GM12878 (cell line): ENCODE results near the gene CR1. TPM values are rescaled to one million over a fixed set of nuclear protein-coding genes. Genes with fewer than 3 reads are reported as not detected.

Experiments
- ATAC-seq: fragments of 200-7000 bp; cut with Tn5 transposase; 3 replicates; pipeline ENCODE4 v1.9.1; 2020; ENCODE audit warnings: mild to moderate bottlenecking, moderate library complexity
- BruUV-seq: library from RNA; stranded (reverse); fragments of 400-500 nt; replicated peaks from 2 replicates; lab custom pipeline; 2021; lab: Mats Ljungman, UMichigan
- CTCF ChIA-PET: fragments of 300-600 bp; sonication (Branson Sonifier 250); formaldehyde crosslinking; extraction: SDS; loops from one replicate; lab custom pipeline; 2021; ENCODE audit warnings: inconsistent platforms; lab: Yijun Ruan, JAX
- POLR2A ChIA-PET: fragments of 350-600 bp; formaldehyde crosslinking; extraction: SDS; loops from one replicate; lab custom pipeline; 2021; ENCODE audit warnings: inconsistent platforms; lab: Charles Lee
- RAD21 ChIA-PET: fragments of 300-600 bp; sonication (Branson Sonifier 250); formaldehyde crosslinking; loops from one replicate; lab custom pipeline; 2023; ENCODE audit warnings: antibody characterized with exemption; ENCODE audit not compliant: unreplicated experiment; lab: Charles Lee
- SMC1A ChIA-PET: fragments of 300-600 bp; sonication (Branson Sonifier 250); formaldehyde crosslinking; loops from one replicate; lab custom pipeline; 2023; ENCODE audit not compliant: unreplicated experiment, uncharacterized antibody; lab: Charles Lee
- DNase-seq: peaks from one replicate; pipeline ENCODE4 v3.0.0-alpha.2; 2011; ENCODE audit warnings: low read depth, low spot score
- FAIRE-seq: peaks from 3 replicates; lab custom pipeline; 2011; peaks lifted over from hg19 to GRCh38; lab: Jason Lieb, UNC
- H2AFZ ChIP-seq: 2 replicates; pipeline ENCODE4 v1.6.0; 2011; ENCODE audit warnings: low read depth, low read length, control low read depth; ENCODE audit not compliant: control insufficient read depth
- H3K27ac ChIP-seq: 2 replicates; pipeline ENCODE4 v1.5.1; 2011; ENCODE audit warnings: control low read depth; ENCODE audit not compliant: control insufficient read depth, insufficient read depth
- H3K27me3 ChIP-seq, 2 experiments: replicated peaks in 1 of 2; 2 replicates each; pipeline versions ENCODE4 v1.6.0 to v1.6.1; 2011; ENCODE audit warnings: low read length in 1 of 2; ENCODE audit not compliant: control insufficient read depth in 2 of 2, insufficient read depth in 2 of 2
- H3K36me3 ChIP-seq, 2 experiments: 2 replicates each; pipeline ENCODE4 v1.5.1; 2011; ENCODE audit warnings: low read length in 1 of 2; ENCODE audit not compliant: control insufficient read depth in 2 of 2, insufficient read depth in 2 of 2
- H3K4me1 ChIP-seq: 2 replicates; pipeline ENCODE4 v1.6.1; 2011; ENCODE audit warnings: mild to moderate bottlenecking, low read length, moderate library complexity, mixed read lengths; ENCODE audit not compliant: control insufficient read depth, insufficient read depth
- H3K4me2 ChIP-seq: 2 replicates; pipeline ENCODE4 v1.6.0; 2011; ENCODE audit warnings: control low read depth; ENCODE audit not compliant: control insufficient read depth, insufficient read depth
- H3K4me3 ChIP-seq: fragments of 200-600 bp; sonication (generic); 2 replicates; pipeline ENCODE4 v1.5.1; 2016
- H3K79me2 ChIP-seq: 2 replicates; pipeline ENCODE4 v1.6.0; 2011; ENCODE audit warnings: low read length; ENCODE audit not compliant: control insufficient read depth, insufficient read depth
- H3K9ac ChIP-seq: 2 replicates; pipeline ENCODE4 v1.8.0; 2011; ENCODE audit warnings: low read length, control low read depth, mixed read lengths; ENCODE audit not compliant: control insufficient read depth, insufficient read depth
- H3K9me3 ChIP-seq: replicated peaks from 3 replicates; pipeline ENCODE4 v1.5.1; 2011; ENCODE audit warnings: mild to moderate bottlenecking, low read length; ENCODE audit not compliant: control insufficient read depth, insufficient read depth
- H4K20me1 ChIP-seq: 2 replicates; pipeline ENCODE4 v1.6.0; 2011; ENCODE audit not compliant: control insufficient read depth, insufficient read depth
- CREM ChIP-seq: IDR thresholded peaks from 2 replicates; pipeline ENCODE4 v1.6.1; 2014; ENCODE audit warnings: antibody characterized with exemption, low read depth
- FOXM1 ChIP-seq: IDR thresholded peaks from 2 replicates; pipeline ENCODE4 v1.6.1; 2012; ENCODE audit warnings: low read depth, mild to moderate bottlenecking, inconsistent platforms, low read length, moderate library complexity
- JUND ChIP-seq: IDR thresholded peaks from 2 replicates; pipeline ENCODE4 v1.6.1; 2012; ENCODE audit warnings: low read depth, mild to moderate bottlenecking, low read length, improper control_type of control experiment, moderate library complexity
- MAX ChIP-seq: IDR thresholded peaks from 2 replicates; pipeline ENCODE4 v1.6.1; 2012; ENCODE audit warnings: low read depth, low read length, improper control_type of control experiment
- MEF2A ChIP-seq: IDR thresholded peaks from 2 replicates; pipeline ENCODE4 v1.6.1; 2011; ENCODE audit warnings: low read depth, mild to moderate bottlenecking, low read length, moderate library complexity; ENCODE audit not compliant: insufficient read depth
- MEF2B ChIP-seq: fragments of 450-650 bp; IDR thresholded peaks from 2 replicates; pipeline ENCODE4 v1.6.1; 2018; ENCODE audit warnings: mild to moderate bottlenecking, moderate library complexity; ENCODE audit not compliant: partially characterized antibody, poor library complexity, severe bottlenecking
- MYC ChIP-seq: IDR thresholded peaks from 2 replicates; pipeline ENCODE4 v1.6.1; 2011; ENCODE audit warnings: mild to moderate bottlenecking, low read length, moderate library complexity, inconsistent platforms; ENCODE audit not compliant: insufficient read depth, insufficient replicate concordance, insufficient read length, severe bottlenecking
- NR2C2 ChIP-seq: IDR thresholded peaks from 2 replicates; pipeline ENCODE4 v1.6.1; 2011; ENCODE audit warnings: borderline replicate concordance, low read depth; ENCODE audit not compliant: control insufficient read depth, insufficient read length
- PBX3 ChIP-seq: IDR thresholded peaks from 2 replicates; pipeline ENCODE4 v1.6.1; 2011; ENCODE audit warnings: mild to moderate bottlenecking, low read depth, low read length, moderate library complexity; ENCODE audit not compliant: insufficient replicate concordance
- PKNOX1 ChIP-seq: fragments of 450-650 bp; IDR thresholded peaks from 2 replicates; pipeline ENCODE4 v1.6.1; 2016; ENCODE audit warnings: mild to moderate bottlenecking
- RUNX3 ChIP-seq: IDR thresholded peaks from 2 replicates; pipeline ENCODE4 v1.6.1; 2012; ENCODE audit warnings: low read length, inconsistent platforms
- SP1 ChIP-seq: IDR thresholded peaks from one replicate; pipeline ENCODE4 v1.6.1; 2011; ENCODE audit warnings: low read depth, low read length
- ZNF384 ChIP-seq: IDR thresholded peaks from 2 replicates; pipeline ENCODE4 v1.6.1; 2012; ENCODE audit warnings: low read depth, mild to moderate bottlenecking, low read length, improper control_type of control experiment, borderline replicate concordance
- WGBS: methylation state at CpG from one replicate; pipeline ENCODE4 v1.1.6; 2016; ENCODE audit warnings: low lambda C conversion rate; ENCODE audit not compliant: insufficient replicate concordance, insufficient coverage; ENCODE audit errors: missing lambda C conversion rate; 5-methylcytosine and 5-hydroxymethylcytosine counted together
- in situ Hi-C: fragments of 300-500 bp; cut with MboI; formaldehyde crosslinking; loops from 9 replicates; pipeline ENCODE4 v1.14.3; 2018; ENCODE audit warnings: mixed read lengths
- intact Hi-C: fragments of 100-400 bp; cut with micrococcal nuclease; formaldehyde crosslinking; loops from one replicate; pipeline ENCODE4 v1.14.2; 2022; ENCODE audit not compliant: unreplicated experiment
- polyA plus RNA-seq, 11 experiments: library from polyadenylated mRNA; depleted of rRNA in 4 of 11; unstranded in 6 of 11; stranded (reverse) in 5 of 11; fragments of >200 nt; fragmentation: Nextera tagmentation in 4 of 11; fragmentation: Illumina TruSeq in 1 of 11; extraction: Ambion mirVana in 4 of 11; extraction: Trizol in 1 of 11; gene quantifications; 1 replicate in 1 of 11; 2 replicates in 10 of 11; pipeline versions ENCODE4 v1.2.1 to v1.2.3, GENCODE V29; 2011 to 2016; ENCODE audit warnings: inconsistent platforms in 2 of 11, missing spikeins in 2 of 11, low read depth in 1 of 11
- total RNA-seq, 4 experiments: library from RNA; depleted of rRNA in 3 of 4; stranded (reverse); fragments of >200 nt in 3 of 4; fragmentation: Illumina TruSeq in 1 of 4; extraction: Trizol in 1 of 4; gene quantifications; 2 replicates each; pipeline versions ENCODE4 v1.2.1 to v1.2.3, GENCODE V29; 2013 to 2021
- TF ChIP-seq, protein P1 (sequence below): IDR thresholded peaks from 2 replicates; pipeline ENCODE4 v1.6.1; 2011; ENCODE audit warnings: borderline replicate concordance, low read depth, mild to moderate bottlenecking, moderate library complexity, mixed read lengths, low read length; ENCODE audit not compliant: insufficient read depth; ENCODE audit errors: extremely low read length

Gene CR1
- total and polyA plus RNA-seq, 10 of the 15 experiments (the other 5 are each of a cell fraction or from before 2014, with no cell fraction given), result 0.30 to 8.0 (median 4.3) TPM

- TF ChIP-seq SP1, result no peak
- TF ChIP-seq NR2C2, result no peak
- TF ChIP-seq MYC, result no peak
- TF ChIP-seq, all 136 proteins: peak for 0
Measured at GRCh38 chr1:207669528-207670009, 173.6 kb downstream of the CR1 start (continued).

- no peaks in the 10 kb centered on the region for H4K20me1 ChIP-seq
- peaks cover 5% of the 10 kb centered on the region for H3K4me1 ChIP-seq
- H3K4me3 ChIP-seq, result no peak overlapping the region
- H3K36me3 ChIP-seq, result no peaks in the 10 kb centered on the region
- peak; percentile 19 for DNase-seq
- H3K9me3 ChIP-seq, result no peaks in the 10 kb centered on the region
- ChIA-PET RAD21 (no interaction called here), POLR2A (no interaction called here), CTCF (no interaction called here), SMC1A (no interaction called here)
- H3K27ac ChIP-seq, result no peak overlapping the region
- peak; percentile 66 for FAIRE-seq
- intact Hi-C loops (loop anchor here (10.0 kb wide), 1 partner anchor 95 kb away; no protein-coding TSS in a partner anchor), in situ Hi-C loops (no loop called here)
- H3K9ac ChIP-seq, result no peak overlapping the region
- peak; percentile 23 for ATAC-seq
- 2% methylated on average over 3 of the region's 3 CpGs for WGBS
- TF ChIP-seq RUNX3 (peak; percentile 68), MEF2B (peak; percentile 71), FOXM1 (peak; percentile 59; the same call in 1 of the 2 replicates), NR2C2 (no peak), PBX3 (peak; percentile 74), JUND (no peak), ZNF384 (no peak), CREM (peak; percentile 25; the same call in 1 of the 2 replicates), MAX (no peak), MEF2A (peak; percentile 80), PKNOX1 (peak; percentile 93)
- TF ChIP-seq, protein P1, sequence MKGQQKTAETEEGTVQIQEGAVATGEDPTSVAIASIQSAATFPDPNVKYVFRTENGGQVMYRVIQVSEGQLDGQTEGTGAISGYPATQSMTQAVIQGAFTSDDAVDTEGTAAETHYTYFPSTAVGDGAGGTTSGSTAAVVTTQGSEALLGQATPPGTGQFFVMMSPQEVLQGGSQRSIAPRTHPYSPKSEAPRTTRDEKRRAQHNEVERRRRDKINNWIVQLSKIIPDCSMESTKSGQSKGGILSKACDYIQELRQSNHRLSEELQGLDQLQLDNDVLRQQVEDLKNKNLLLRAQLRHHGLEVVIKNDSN, result no peak
- no TSS peak for BruUV-seq
- peak overlapping the region; percentile 28; the same call in 1 of the 2 replicates for H3K4me2 ChIP-seq
- peaks cover 0 to 4% of the 10 kb centered on the region in 2 experiments; a peak in 2 of 4 replicates for H3K27me3 ChIP-seq
- no peaks in the 10 kb centered on the region for H3K79me2 ChIP-seq
- H2AFZ ChIP-seq, result no peak overlapping the region
Measured at GRCh38 chr1:207670192-207670591, 174.2 kb downstream of the CR1 start.
